ENCODE measurements around the gene PACS1.

PACS1 gene

DNA sequence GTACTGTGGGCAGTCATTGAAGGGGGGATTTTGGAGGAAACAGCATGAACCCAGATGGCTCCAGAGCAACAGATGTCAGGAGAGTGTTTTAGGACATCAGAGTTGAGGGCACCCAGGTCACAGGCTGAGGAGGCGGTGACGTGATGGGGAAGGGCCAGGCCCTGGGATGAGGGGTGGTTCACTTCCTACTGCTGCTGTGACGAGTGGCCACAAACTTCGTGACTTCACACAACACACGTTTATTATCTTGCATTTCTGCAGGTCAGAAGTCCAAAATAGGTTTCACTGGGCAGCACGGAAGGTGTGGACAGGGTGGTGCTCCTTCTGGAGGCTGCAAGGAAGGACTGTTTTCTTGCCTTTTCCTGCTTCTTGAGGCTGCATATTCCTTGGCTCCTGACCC is 120.7 kb downstream of the PACS1 start:
- DNase-seq (ENCODE audit: insufficient read length, low spot score) (no peak), FAIRE-seq (no peak)
- TF ChIP-seq, protein P1, sequence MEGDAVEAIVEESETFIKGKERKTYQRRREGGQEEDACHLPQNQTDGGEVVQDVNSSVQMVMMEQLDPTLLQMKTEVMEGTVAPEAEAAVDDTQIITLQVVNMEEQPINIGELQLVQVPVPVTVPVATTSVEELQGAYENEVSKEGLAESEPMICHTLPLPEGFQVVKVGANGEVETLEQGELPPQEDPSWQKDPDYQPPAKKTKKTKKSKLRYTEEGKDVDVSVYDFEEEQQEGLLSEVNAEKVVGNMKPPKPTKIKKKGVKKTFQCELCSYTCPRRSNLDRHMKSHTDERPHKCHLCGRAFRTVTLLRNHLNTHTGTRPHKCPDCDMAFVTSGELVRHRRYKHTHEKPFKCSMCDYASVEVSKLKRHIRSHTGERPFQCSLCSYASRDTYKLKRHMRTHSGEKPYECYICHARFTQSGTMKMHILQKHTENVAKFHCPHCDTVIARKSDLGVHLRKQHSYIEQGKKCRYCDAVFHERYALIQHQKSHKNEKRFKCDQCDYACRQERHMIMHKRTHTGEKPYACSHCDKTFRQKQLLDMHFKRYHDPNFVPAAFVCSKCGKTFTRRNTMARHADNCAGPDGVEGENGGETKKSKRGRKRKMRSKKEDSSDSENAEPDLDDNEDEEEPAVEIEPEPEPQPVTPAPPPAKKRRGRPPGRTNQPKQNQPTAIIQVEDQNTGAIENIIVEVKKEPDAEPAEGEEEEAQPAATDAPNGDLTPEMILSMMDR (IDR thresholded peaks at IDR 0.05; ENCODE audit: insufficient read depth, missing control alignments), result no peak

DNA sequence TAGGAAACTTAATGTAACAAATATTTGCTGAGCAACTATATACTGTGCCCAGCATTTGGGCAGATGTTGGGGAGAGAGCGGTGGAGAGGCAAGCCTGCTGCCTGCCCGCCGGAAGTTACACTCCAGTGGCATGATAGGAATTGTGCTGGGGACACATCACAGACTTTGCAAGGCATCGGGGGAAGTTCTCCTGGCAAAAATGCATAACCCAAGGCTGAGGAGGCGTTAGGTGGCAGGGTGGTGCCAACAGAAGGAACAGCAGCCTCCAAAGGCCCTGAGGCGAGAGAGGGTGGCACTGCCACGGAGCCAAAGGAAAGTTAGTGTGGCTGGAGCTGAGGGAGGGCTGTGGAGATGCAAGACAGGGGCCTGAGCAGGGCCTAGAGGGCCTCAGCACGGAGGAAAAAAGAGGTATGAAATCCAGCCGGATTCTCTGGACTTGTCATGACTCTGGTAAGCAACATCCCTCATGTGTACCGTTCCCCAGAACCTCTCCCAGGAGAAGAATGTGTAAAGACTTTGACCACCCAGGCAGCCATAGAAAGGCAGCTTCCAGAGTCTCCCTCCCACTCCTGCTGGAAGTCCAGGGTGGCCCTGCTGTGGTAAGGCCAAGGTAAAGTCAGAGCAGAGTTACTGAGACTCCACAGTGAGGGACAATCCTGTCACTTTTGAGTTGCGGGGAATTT is 122.2 kb downstream of the PACS1 start:
- FAIRE-seq, result no peak
- DNase-seq (ENCODE audit: insufficient read length, low spot score), result no peak
- TF ChIP-seq, protein P1 (IDR thresholded peaks at IDR 0.05; ENCODE audit: insufficient read depth, missing control alignments), result no peak

DNA sequence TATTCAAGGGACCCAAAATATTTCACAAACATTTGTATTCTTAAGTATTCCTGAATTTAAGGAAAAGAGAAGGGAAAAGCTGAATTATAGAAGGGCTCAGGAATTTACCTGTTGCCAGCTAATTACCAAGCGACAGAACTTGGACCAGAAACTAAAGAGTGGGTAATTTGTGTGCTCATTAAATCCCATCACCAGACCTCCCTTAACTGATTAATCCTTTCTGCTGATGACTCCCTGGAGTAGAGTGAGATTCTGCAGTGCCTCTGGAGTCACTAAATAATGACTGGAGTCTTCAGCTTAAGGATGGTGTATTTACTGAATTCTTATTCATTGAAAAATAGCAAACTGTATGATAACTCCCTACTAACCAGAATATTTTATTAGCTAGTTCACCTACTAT is 124.3 kb downstream of the PACS1 start:
- TF ChIP-seq, protein P1 (IDR thresholded peaks at IDR 0.05; ENCODE audit: insufficient read depth, missing control alignments), result no peak
- no peak for FAIRE-seq
- peak; percentile 33 for DNase-seq (ENCODE audit: insufficient read length, low spot score)

DNA sequence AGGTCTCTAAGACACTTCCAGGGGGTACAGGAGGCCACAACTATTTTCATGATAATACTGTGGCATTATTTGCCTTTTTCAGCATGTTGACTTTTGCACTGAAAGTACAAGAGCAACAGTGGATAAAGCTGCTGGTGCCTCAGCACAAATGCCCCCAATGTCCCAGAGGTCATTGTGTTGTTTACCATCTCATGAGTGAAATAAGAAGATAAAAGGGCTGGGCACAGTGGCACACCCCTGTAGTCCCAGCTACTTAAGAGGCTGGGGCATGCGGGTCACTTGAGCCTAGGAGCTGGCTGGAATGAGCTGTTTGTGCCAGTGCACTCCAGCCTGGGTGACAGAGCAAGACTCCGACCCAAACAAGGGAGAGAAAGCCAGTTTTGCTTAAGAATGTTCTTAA is 125.8 kb downstream of the PACS1 start:
- DNase-seq (ENCODE audit: insufficient read length, low spot score) (no peak), FAIRE-seq (no peak)
- TF ChIP-seq, protein P1 (IDR thresholded peaks at IDR 0.05; ENCODE audit: insufficient read depth, missing control alignments), result no peak

DNA sequence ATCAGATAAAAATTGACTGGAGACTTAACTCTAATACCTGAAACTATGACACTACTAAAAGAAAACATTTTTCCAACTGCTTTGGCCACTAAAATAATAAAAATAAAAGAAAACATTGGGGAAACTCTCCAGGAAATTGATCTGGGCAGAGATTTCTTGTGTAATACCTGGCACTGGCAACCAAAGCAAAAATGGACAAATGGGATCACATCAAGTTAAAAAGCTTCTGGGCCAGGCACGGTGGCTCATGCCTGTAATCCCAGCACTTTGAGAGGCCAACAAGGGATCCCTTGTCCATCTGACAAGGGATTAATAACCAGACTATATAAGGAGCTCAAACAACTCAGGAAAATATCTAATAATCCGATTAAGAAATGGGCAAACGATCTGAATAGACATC is 133.8 kb downstream of the PACS1 start:
- TF ChIP-seq, protein P1 (IDR thresholded peaks at IDR 0.05; ENCODE audit: insufficient read depth, missing control alignments), result no peak
- no peak for FAIRE-seq
- no peak for DNase-seq (ENCODE audit: insufficient read length, low spot score)

DNA sequence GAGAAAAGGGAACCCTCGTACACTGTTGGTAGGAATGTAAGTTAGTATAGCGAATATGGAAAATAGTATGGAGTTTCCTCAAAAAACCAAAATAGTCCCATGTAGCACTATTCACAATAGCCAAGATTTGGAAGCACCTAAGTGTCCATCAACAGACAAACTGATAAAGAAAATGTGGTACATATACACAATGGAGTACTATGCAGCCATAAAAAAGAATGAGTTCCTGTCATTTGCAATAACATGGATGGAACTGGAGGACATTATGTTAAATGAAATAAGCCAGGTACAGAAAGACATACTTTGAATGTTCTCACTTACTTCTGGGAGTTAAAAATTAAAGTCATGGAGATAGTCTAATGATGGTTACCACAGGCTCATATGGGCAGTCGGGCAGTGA is 134.3 kb downstream of the PACS1 start:
- TF ChIP-seq, protein P1 (IDR thresholded peaks at IDR 0.05; ENCODE audit: insufficient read depth, missing control alignments), result no peak
- DNase-seq (ENCODE audit: insufficient read length, low spot score), result no peak
- FAIRE-seq, result no peak

DNA sequence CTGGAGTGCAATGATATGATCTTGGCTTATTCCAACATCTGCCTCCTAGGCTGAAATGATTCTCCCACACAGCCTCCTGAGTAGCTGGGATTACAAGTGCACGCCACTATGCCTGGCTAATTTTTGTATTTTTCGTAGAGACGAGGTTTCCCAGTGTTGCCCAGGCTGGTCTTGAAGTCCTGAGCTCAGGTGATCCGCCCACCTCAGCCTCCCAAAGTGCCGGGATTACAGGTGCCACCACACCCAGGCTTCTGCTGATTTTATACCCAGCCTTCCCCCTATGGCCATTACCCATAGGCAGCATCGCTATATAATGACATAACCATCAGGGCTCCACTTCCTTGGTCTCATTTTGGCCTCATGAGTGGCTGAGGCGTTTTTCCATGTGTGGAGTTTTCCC is 137.7 kb downstream of the PACS1 start:
- DNase-seq (ENCODE audit: insufficient read length, low spot score) (no peak), FAIRE-seq (no peak)
- TF ChIP-seq, protein P1 (IDR thresholded peaks at IDR 0.05; ENCODE audit: insufficient read depth, missing control alignments), result no peak

Data from D721Med (cell line).